Ovary (tissue), 9 donors: Measurements from ENCODE around the gene IFNE. TPM values are rescaled to one million over a fixed set of nuclear protein-coding genes. Genes with fewer than 3 reads are reported as not detected.
"Not testable (repeated sequence)": the region's sequence is repeated elsewhere in the genome, so short reads cannot be mapped to it uniquely, and the experiment has no call there.

Experiments used
- DNase-seq, 5 donors: peaks; one replicate each; pipeline ENCODE4 v3.0.0-alpha.2; 2019 to 2020
- H3K27ac ChIP-seq, 2 donors: fragments of 200-600 bp; one replicate each; pipeline versions ENCODE4 v1.5.1 to v1.8.0; 2019 to 2022
- H3K27me3 ChIP-seq: fragments of 200-600 bp; one replicate; pipeline ENCODE4 v1.8.0; 2022
- H3K36me3 ChIP-seq: fragments of 200-600 bp; sonication (generic); one replicate; pipeline ENCODE4 v1.5.1; 2019
- H3K4me1 ChIP-seq: one replicate; pipeline ENCODE4 v1.8.1; 2013; ENCODE audit warnings: mild to moderate bottlenecking, moderate library complexity; ENCODE audit not compliant: insufficient read depth
- H3K4me3 ChIP-seq: fragments of 200-600 bp; sonication (generic); one replicate; pipeline ENCODE4 v1.5.1; 2017
- H3K9me3 ChIP-seq, 2 donors: fragments of 200-600 bp in 1 of 2; sonication (generic) in 1 of 2; one replicate each; pipeline versions ENCODE4 v1.5.1 to v1.8.1; 2013 to 2019; ENCODE audit warnings: mild to moderate bottlenecking in 1 of 2, moderate library complexity in 1 of 2
- CTCF ChIP-seq, 3 donors: fragments of 450-650 bp in 2 of 3; fragments of 200-600 bp in 1 of 3; IDR thresholded peaks; one replicate each; pipeline versions ENCODE4 v1.5.1 to v1.8.0; 2016 to 2022; ENCODE audit warnings: antibody characterized with exemption in 3 of 3, mild to moderate bottlenecking in 1 of 3
- EP300 ChIP-seq: sonication (generic); formaldehyde crosslinking; IDR thresholded peaks from one replicate; pipeline ENCODE4 v1.6.1; 2017; ENCODE audit warnings: antibody characterized with exemption
- POLR2A ChIP-seq: fragments of 450-650 bp; IDR thresholded peaks from one replicate; pipeline ENCODE4 v1.6.1; 2017; ENCODE audit warnings: antibody characterized with exemption, mild to moderate bottlenecking, moderate library complexity
- WGBS, 3 donors: extraction: QIAGEN DNeasy Blood & Tissue Kit in 1 of 3; methylation state at CpG; one replicate each; pipeline versions ENCODE4 v1.1.5 to v1.1.7; 2013 to 2017; 5-methylcytosine and 5-hydroxymethylcytosine counted together
- intact Hi-C, 4 donors: fragments of 100-400 bp; cut with DNase I; formaldehyde crosslinking; loops; one replicate each; pipeline versions ENCODE4 v1.11.0 to v1.15.1; 2022 to 2023
- microRNA counts: library from miRNA; unstranded; fragments of <30 nt; microRNA quantifications from one replicate; lab custom pipeline; 2016
- microRNA-seq, 3 donors: library from miRNA; unstranded; fragments of <30 nt; microRNA quantifications; one replicate each; pipeline versions ENCODE4 to v1.2.0, GENCODE V29; 2019 to 2020
- polyA plus RNA-seq, 2 donors: library from polyadenylated mRNA; stranded (reverse); fragments of 200-250 nt in 1 of 2; fragments of 350-450 nt in 1 of 2; fragmentation: Illumina TruSeq in 1 of 2; extraction: RNeasy Lipid Tissue Mini Kit (QIAGEN cat#74804) in 1 of 2; gene quantifications; one replicate each; pipeline ENCODE4 v1.2.3, GENCODE V29; 2013 to 2014
- small RNA-seq: library from RNA; depleted of rRNA; stranded (forward); fragments of <200 nt; gene quantifications from one replicate; pipeline ENCODE3, GENCODE V24; 2016
- total RNA-seq, 7 donors: library from RNA; depleted of rRNA in 2 of 7; stranded (reverse); fragments of >200 nt in 2 of 7; fragmentation: NEBNext Ultra II Directional in 3 of 7; extraction: Animal tissue kit (Norgen Biotek cat#: 25700) in 3 of 7; gene quantifications; one replicate each; pipeline versions ENCODE4 v1.1.0 to v1.2.4, GENCODE V29; 2016 to 2023
- donor health status: DM: no; HTN: no; CAD: no; lungs with moderate emphysema.
- donor health status: DM: no; HTN: no; CAD: no.
- donor health status: Bipolar disorder and iron deficiency.
- donor health status: DM: yes; HTN: yes; CAD: no.
- donor health status: DM: no; HTN: no; CAD: no.
- donor health status: DM: yes; HTN: yes; CAD: no.

The IFNE gene
- total and polyA plus RNA-seq, 9 donors, result 0.34 TPM; not detected in 8

- Histone ChIP-seq H3K9me3 (no peaks in the 10 kb centered on the region), H3K4me3 (no peak within 1 kb of the TSS), H3K4me1 (no peaks in the 10 kb centered on the region), H3K36me3 (no peaks in the 10 kb centered on the region), H3K27ac (no peak within 1 kb of the TSS), H3K27me3 (no peaks in the 10 kb centered on the region)
- WGBS, 3 donors, result 88 to 92% (median 89%) methylated on average over 4 of the region's 4 CpGs
- intact Hi-C loops, result no loop called here
- TF ChIP-seq CTCF (IDR thresholded peaks at IDR 0.05) (no peak), POLR2A (no peak), EP300 (no peak)
- no peak for DNase-seq
These were observed 42.0 kb downstream of the IFNE start, which contains the start of gene IFNA1 for GRCh38 chr9:21440139-21440538. TSS of gene IFNA1 (plus strand) at chr9:21440439. CDS start at chr9:21440508, 69 bp downstream.

GRCh38 chr9:21435015-21435383 lies 47.1 kb downstream of the IFNE start:
- H3K4me1 ChIP-seq, DNase-seq, H3K9me3 ChIP-seq, H3K4me3 ChIP-seq, H3K27ac ChIP-seq, H3K36me3 ChIP-seq, intact Hi-C loops, H3K27me3 ChIP-seq: not testable (repeated sequence)
- WGBS, 3 donors, result 64 to 84% (median 76%) methylated on average over 7 of the region's 7 CpGs

GRCh38 chr9:21434202-21435014 lies 47.7 kb downstream of the IFNE start:
- Histone ChIP-seq H3K4me1 (no peaks in the 10 kb centered on the region), H3K9me3 (no peaks in the 10 kb centered on the region), H3K36me3 (no peaks in the 10 kb centered on the region), H3K27me3 (no peaks in the 10 kb centered on the region), H3K27ac (no peak overlapping the region), H3K4me3 (no peak overlapping the region)
- TF ChIP-seq EP300 (no peak), POLR2A (no peak)
- intact Hi-C loops, result no loop called here
- WGBS, 3 donors, result 50 to 59% (median 57%) methylated on average over 9 of the region's 9 CpGs
- DNase-seq, result no peak

- H3K9me3 ChIP-seq, result no peaks in the 10 kb centered on the region
- no peak for TF ChIP-seq CTCF (IDR thresholded peaks at IDR 0.05)
- no peak for TF ChIP-seq POLR2A
- TF ChIP-seq EP300, result no peak
- no peaks in the 10 kb centered on the region for H3K36me3 ChIP-seq
- intact Hi-C loops, result no loop called here
- no peak overlapping the region for H3K4me3 ChIP-seq
- no peaks in the 10 kb centered on the region for H3K27me3 ChIP-seq
- no peak for DNase-seq
- no peaks in the 10 kb centered on the region for H3K4me1 ChIP-seq
- WGBS, 3 donors, result 90 to 93% (median 93%) methylated on average over 2 of the region's 2 CpGs
- no peak overlapping the region for H3K27ac ChIP-seq
These were observed 49.3 kb downstream of the IFNE start for GRCh38 chr9:21432672-21433425.

MicroRNAs encoded within 50 kb of the gene (microRNA counts, 767-probe panel; counts per million panel counts)
- microRNA hsa-miR-31-5p (lab: Ali Mortazavi, UCI), result 530 counts per million, percentile 78 among the panel's probes with 10 or more counts

Small RNA genes lying within 50 kb of the gene (microRNA-seq; reads per million reads assigned to microRNA genes)
- 18.6 to 106 (median 43.8) reads per million in 3 donors for gene MIR31

Small RNA genes lying within 50 kb of the gene (small RNA-seq; reads per million reads assigned to genes)
- gene MIR31, result 7.3 reads per million, percentile 82 among the genes with 10 or more reads in this experiment
- not detected for gene RF00157

Other genes with a start within 250 kb of the IFNE start
- not detected for gene IFNA14, start 242.3 kb downstream of the IFNE start, total RNA-seq
- gene IFNA14, start 242.3 kb downstream of the IFNE start, polyA plus RNA-seq, result not detected
- gene IFNA5, start 177.0 kb downstream of the IFNE start, total RNA-seq, result under 1 TPM in 1 of 7 donors, not detected in 6; 0.42 TPM
- gene IFNA5, start 177.0 kb downstream of the IFNE start, polyA plus RNA-seq, result not detected
- 10 to 100 TPM; 22.3 to 35.9 (median 29.6) TPM for gene KLHL9, start 146.9 kb downstream of the IFNE start, total RNA-seq
- gene KLHL9, start 146.9 kb downstream of the IFNE start, polyA plus RNA-seq, result 10 to 100 TPM; 14.3 to 22.6 TPM
- not detected for gene IFNA6, start 131.4 kb downstream of the IFNE start, total RNA-seq
- gene IFNA6, start 131.4 kb downstream of the IFNE start, polyA plus RNA-seq, result under 1 TPM in 1 of 2 donors, not detected in 1; 0.12 TPM
- not detected for gene IFNA13, start 114.3 kb downstream of the IFNE start, total RNA-seq
- gene IFNA13, start 114.3 kb downstream of the IFNE start, polyA plus RNA-seq, result under 1 TPM in 1 of 2 donors, not detected in 1; 0.12 TPM
- gene IFNA2, start 96.9 kb downstream of the IFNE start, total RNA-seq, result not detected
- gene IFNA2, start 96.9 kb downstream of the IFNE start, polyA plus RNA-seq, result not detected
- gene IFNA8, start 73.2 kb downstream of the IFNE start, total RNA-seq, result not detected
- not detected for gene IFNA8, start 73.2 kb downstream of the IFNE start, polyA plus RNA-seq
- gene IFNA1, start 41.9 kb downstream of the IFNE start, total RNA-seq, result not detected
- not detected for gene IFNA1, start 41.9 kb downstream of the IFNE start, polyA plus RNA-seq